ENCODE measurements around the gene CCDC80. TPM values are rescaled to one million over a fixed set of nuclear protein-coding genes. Genes with fewer than 3 reads are reported as not detected.

The CCDC80 gene
- total RNA-seq, 1 donor from 2014 or later: 148 TPM

- no peak for TF ChIP-seq CTCF (IDR thresholded peaks at IDR 0.05)
- H3K9me3 ChIP-seq: no peaks in the 10 kb centered on the region
- no peaks in the 10 kb centered on the region for H3K36me3 ChIP-seq
- ATAC-seq (no peak), DNase-seq (no peak)
- intact Hi-C loops (cut with DNase I): no loop called here
- no peaks in the 10 kb centered on the region for H3K27me3 ChIP-seq (ENCODE audit: low read depth)
- no peak overlapping the region for H3K4me3 ChIP-seq
- no peak overlapping the region for H3K27ac ChIP-seq
- H3K4me1 ChIP-seq: peaks cover 16% of the 10 kb centered on the region
Measured at GRCh38 chr3:112651071-112651470, 10.1 kb upstream of the CCDC80 start.

DNA sequence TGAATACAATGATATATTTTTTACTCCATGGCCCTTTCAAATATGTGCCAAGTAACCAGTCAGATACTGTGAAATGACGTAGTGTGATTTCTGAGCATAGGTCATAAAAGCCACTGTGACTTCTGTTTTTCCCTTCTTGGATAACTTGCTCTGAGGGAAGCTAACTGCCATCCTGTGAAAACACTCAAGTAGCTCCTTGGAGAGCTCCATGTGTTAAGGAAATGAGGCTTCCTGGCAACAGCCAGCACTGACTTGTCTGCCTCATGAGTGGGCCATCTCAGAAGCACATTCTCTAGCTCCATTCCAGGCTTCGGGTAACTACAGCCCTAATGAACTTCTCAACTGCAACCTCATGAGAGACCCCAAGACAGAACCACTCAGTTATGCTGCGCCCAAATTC lies 9.5 kb upstream of the CCDC80 start:
- intact Hi-C loops (cut with DNase I): no loop called here
- H3K27me3 ChIP-seq (ENCODE audit: low read depth): no peaks in the 10 kb centered on the region
- no peaks in the 10 kb centered on the region for H3K9me3 ChIP-seq
- no peak for TF ChIP-seq CTCF (IDR thresholded peaks at IDR 0.05)
- H3K4me1 ChIP-seq: peaks cover 16% of the 10 kb centered on the region
- H3K27ac ChIP-seq: no peak overlapping the region
- H3K36me3 ChIP-seq: no peaks in the 10 kb centered on the region
- no peak for ATAC-seq
- DNase-seq: no peak
- no peak overlapping the region for H3K4me3 ChIP-seq

DNA sequence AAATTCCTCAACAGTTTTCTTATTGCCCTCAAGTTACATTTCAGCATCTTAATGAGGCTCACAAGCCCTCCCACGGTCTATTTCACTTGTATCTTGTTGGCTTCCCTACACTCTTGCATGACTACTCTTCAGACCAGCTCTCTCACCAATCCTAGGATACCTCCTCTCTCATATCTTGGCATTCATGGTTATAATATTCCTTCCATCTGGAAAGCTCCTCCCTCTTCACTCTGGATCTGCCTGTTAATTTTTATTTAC lies 8.5 kb upstream of the CCDC80 start:
- no peak for ATAC-seq
- TF ChIP-seq CTCF (IDR thresholded peaks at IDR 0.05): no peak
- intact Hi-C loops (cut with DNase I): no loop called here

GRCh38 chr3:112647122-112647521 lies 6.2 kb upstream of the CCDC80 start:
- H3K27ac ChIP-seq: no peak overlapping the region

More for the DNA sequence above, 8.5 kb upstream of the CCDC80 start:
- no peaks in the 10 kb centered on the region for H3K27me3 ChIP-seq (ENCODE audit: low read depth)
- no peak overlapping the region for H3K27ac ChIP-seq
- peaks cover 16% of the 10 kb centered on the region for H3K4me1 ChIP-seq
- H3K4me3 ChIP-seq: no peak overlapping the region
- no peak for DNase-seq
- no peaks in the 10 kb centered on the region for H3K36me3 ChIP-seq
- no peaks in the 10 kb centered on the region for H3K9me3 ChIP-seq

GRCh38 chr3:112646623-112647022 lies 5.7 kb upstream of the CCDC80 start:
- intact Hi-C loops (cut with DNase I): no loop called here
- ATAC-seq (no peak), DNase-seq (no peak)
- Histone ChIP-seq H3K36me3 (no peaks in the 10 kb centered on the region), H3K9me3 (no peaks in the 10 kb centered on the region), H3K27me3 (ENCODE audit: low read depth) (no peaks in the 10 kb centered on the region), H3K27ac (no peak overlapping the region), H3K4me1 (peaks cover 24% of the 10 kb centered on the region), H3K4me3 (no peak overlapping the region)
- no peak for TF ChIP-seq CTCF (IDR thresholded peaks at IDR 0.05)

More at GRCh38 chr3:112647122-112647521, 6.2 kb upstream of the CCDC80 start:
- Histone ChIP-seq H3K36me3 (no peaks in the 10 kb centered on the region), H3K4me1 (peaks cover 19% of the 10 kb centered on the region), H3K4me3 (no peak overlapping the region), H3K9me3 (no peaks in the 10 kb centered on the region), H3K27me3 (ENCODE audit: low read depth) (no peaks in the 10 kb centered on the region)
- no peak for TF ChIP-seq CTCF (IDR thresholded peaks at IDR 0.05)
- ATAC-seq (peak; percentile 39 to 53), DNase-seq (no peak)
- intact Hi-C loops (cut with DNase I): no loop called here

DNA sequence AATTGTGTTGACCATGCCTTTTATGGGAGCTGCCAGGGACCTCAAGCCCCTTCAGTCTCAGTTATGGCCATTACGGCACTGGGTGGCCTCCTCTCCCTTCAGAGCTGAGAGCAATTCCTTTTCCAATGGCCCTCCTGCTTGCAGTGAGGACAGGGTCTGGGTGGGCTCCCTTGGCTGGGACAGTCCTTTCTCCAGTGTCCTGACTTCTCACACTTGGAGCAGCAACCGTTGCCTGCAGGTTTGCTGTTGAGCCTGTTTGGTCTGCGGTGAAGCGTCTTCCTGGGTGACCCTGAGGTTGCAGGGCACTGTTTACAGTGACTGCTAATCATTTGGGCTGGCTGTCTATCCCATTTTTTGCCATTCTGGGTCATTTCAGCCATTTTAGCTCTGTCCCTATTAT lies 3.5 kb upstream of the CCDC80 start:
- Histone ChIP-seq H3K36me3 (no peaks in the 10 kb centered on the region), H3K27me3 (ENCODE audit: low read depth) (no peaks in the 10 kb centered on the region), H3K4me3 (no peak overlapping the region), H3K4me1 (peaks cover 35% of the 10 kb centered on the region), H3K27ac (no peak overlapping the region), H3K9me3 (no peaks in the 10 kb centered on the region)
- TF ChIP-seq CTCF (IDR thresholded peaks at IDR 0.05): no peak
- ATAC-seq (no peak), DNase-seq (no peak)
- intact Hi-C loops (cut with DNase I): loop anchor here (5.0 kb wide), 1 partner anchor 333 kb away; the partner anchor contains the start of gene CD200R1
